Activated gamma-delta T cell treated with anti-CD3 and anti-CD28 coated beads, Interleukin-2, amount 50 U/mL, for 16 hours (primary cell): ENCODE measurements around the gene SDHAF3.
A peak's percentile ranks its signal among the peaks of the same experiment; 100 is the strongest.
"Not testable (repeated sequence)": the region's sequence is repeated elsewhere in the genome, so short reads cannot be mapped to it uniquely, and the experiment has no call there.

Experiments
- DNase-seq: peaks from one replicate; pipeline ENCODE4 v3.0.0-alpha.2; 2020; ENCODE audit warnings: low read depth

Gene SDHAF3

DNA sequence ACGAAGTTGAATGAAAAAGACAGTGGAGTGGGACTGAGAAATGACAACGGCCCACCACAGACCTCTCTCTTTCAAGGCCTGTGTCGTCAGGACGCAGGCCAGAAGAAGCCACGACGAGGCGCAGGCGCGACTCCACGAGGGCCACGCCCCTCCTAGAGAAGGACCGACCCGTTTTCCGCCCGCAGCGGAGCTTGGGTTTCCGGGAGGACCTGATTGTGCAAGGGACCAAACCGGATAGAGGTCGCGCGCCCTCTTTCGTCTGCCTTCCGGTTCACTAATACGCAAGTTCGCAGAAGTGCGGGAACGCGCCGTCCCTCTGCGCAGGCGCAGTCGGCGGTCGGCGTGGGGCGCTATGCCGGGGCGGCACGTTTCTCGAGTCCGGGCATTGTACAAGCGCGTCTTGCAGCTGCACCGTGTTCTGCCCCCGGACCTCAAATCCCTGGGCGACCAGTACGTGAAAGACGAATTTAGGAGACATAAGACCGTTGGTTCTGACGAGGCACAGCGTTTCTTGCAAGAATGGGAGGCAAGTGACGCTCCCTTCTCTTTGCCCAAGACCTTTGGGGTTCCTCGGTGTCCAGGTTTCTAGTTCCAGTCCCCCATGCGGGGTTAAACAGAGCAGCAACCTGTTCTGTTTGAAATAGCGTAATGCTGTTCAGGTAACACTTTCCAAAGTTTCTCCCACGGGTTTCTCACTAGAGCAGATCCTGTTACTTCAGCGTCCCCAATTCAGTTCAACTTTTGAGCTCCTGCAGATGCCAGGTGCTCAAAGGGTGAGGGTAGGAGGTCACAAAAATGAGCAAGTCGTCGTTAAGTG lies at the start of gene SDHAF3:
TSS of gene SDHAF3 (plus strand) at position 327 of the 817 bp plus-strand sequence. CDS start at position 353, 26 bp downstream.
- DNase-seq, result peak; percentile 98

DNA sequence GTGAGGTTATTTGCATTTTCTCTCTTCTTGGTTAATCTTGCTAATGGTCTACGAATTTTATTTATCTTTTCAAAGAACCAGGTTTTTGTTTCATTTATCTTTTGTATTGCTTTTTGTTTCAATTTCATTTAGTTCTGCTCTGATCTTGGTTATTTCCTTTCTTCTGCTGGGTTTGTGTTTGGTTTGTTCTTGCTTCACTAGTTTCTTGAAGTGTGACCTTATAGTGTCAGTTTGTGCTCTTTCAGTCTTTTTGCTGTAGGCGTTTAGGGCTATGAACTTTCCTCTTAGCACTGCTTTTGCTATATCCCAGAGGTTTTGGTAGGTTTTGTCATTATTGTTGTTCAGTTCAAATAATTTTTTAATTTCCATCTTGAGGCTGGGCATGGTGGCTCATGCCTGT lies 45.5 kb upstream of the SDHAF3 start:
- not testable (repeated sequence) for DNase-seq

GRCh38 chr7:97075928-97076327 lies 41.6 kb upstream of the SDHAF3 start:
- DNase-seq, result no peak

- DNase-seq, result no peak
Observed at GRCh38 chr7:97078023-97078969, 39.2 kb upstream of the SDHAF3 start.

GRCh38 chr7:97079300-97079699 lies 38.2 kb upstream of the SDHAF3 start:
- DNase-seq, result no peak

GRCh38 chr7:97081521-97082300 lies 35.8 kb upstream of the SDHAF3 start:
- DNase-seq, result no peak

DNA sequence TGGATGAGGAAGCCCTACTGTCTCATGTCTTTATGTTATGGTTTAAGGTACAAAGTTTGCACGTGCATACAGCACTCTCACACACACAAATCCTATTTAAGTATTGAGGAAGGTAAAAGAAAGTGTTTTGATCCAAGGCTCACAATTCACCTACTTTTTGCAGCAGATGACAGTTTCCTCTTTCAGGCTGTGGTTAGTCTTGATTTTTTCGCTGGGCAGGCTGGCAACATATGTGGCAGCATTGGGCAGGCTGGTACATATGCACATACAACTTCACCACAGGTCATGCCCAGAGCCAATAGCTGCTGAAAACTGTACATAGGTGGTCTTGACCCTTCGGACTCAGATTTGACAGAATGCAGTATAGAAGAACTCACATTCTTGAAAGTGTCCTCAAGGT lies 29.1 kb upstream of the SDHAF3 start:
- no peak for DNase-seq

GRCh38 chr7:97089771-97090170 lies 27.7 kb upstream of the SDHAF3 start:
- no peak for DNase-seq

DNA sequence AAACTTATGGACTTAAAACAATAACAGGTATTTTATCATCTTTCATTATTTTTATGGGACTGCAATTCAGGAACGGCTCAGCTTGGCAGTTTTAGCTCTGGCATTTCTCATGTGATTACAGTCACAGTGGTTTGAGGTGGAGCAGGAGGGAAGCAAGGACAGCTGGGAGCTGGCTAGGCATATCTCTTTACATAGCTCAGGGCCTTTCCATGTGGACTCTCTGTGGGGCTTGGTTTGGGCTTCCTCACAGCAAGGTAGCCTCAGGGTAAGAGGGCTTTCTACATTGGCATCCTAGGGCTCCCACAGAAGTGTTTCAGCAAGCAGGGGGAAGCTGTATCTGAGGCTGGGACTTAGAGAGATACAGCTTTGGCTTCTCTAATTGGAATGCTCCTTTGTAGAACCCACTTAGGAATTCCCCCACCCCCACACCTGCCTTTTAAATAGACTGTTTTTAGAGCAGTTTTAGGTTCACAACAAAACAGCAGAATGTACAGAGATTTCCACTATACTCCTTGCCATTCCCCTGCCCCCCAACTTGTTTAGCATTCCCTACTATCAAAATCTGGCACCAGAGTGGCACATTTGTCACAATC lies 26.6 kb upstream of the SDHAF3 start:
- DNase-seq, result no peak

- DNase-seq, result no peak
Observed at GRCh38 chr7:97094284-97094930, 23.1 kb upstream of the SDHAF3 start.

DNA sequence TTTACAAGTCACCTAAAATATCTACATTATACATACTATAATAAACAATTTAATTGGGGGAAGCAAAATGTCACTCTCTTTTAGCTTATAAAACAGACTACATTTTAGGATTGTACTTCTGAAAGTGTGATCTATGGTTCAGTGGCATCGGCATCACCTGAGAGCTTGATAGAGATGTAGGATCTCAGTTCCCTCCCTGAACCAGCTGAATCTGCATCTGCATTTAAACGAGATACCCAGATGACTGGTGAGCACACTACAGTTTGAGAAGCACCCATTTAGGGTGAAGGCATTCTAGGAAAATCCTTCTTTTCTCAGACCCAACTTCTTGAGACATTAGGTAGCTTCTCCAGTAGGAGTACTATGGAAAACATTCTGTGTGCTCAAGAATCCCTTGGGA lies 21.5 kb upstream of the SDHAF3 start:
- DNase-seq, result no peak

GRCh38 chr7:97096661-97097060 lies 20.8 kb upstream of the SDHAF3 start:
- no peak for DNase-seq

DNA sequence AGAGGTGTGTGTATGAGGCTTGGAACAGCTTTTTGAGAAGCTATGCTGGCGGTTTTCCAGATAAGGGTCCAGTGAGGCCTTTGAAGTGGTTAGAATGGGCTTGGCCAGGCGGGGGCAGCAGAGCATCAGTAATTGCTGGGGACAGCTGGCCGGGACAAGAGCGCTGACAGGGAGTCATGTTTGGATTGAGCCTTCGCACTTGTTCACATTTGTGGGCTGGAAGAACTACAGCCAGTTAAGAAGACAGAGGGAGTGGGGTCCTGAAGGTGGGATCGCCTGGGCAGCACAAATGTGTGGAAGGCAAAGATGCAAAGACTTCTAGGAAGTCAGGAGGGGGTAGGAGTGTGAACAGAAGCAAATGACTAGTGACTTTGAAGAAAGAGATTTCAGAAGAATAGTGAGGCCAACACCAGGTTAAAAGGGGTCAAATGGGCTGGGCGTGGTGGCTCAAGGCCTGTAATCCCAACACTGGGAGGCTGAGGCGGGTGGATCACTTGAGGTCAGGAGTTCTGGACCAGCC lies 12.7 kb upstream of the SDHAF3 start:
- DNase-seq, result peak; percentile 50

DNA sequence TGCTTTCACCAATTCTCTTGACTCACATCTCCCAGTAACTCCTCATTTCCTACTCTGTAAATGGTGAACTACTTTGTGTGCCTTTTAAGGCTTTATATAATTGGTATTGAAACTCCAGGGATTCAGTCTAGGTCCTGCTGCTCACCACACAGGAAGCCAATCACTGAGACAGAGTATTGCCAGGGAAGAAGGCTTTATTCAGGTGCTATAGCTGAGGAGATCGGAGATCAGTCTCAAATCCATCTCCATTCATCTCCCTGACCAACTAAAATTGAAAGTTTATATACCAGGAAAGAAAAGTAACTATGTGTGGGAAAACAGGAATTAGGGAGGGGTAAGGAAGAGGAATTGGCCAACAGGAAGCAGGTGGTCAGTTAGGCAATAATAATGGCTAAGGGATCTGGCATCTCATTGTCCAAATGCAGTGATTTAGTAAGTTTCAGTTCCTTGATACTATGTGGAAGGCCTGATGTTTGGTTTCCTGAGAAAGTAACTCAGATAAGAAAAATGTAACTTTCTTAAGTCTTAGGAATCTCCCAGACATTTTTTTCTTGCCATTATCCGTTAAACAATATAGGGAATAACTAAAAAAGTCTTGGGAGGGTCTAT lies 10.2 kb upstream of the SDHAF3 start:
- DNase-seq, result no peak

DNA sequence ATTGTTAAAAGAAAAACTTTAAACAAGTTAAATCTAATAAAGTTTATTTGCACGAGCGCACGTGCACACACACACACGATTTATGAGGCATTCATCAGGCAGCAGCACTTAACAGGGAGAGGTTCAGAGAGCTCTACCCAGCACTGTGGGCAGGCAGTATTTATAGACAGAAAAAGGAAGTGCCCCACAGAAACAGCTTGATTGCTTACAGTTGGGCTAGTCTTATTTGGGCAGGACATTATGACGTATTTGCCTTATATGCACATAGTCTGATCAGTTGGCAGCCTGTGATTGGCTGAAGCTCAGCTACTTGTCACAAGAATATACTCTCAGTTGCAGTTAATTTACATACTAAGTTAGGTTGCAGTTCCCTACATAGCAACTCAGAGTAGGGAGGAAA lies 1.2 kb upstream of the SDHAF3 start:
- no peak for DNase-seq

GRCh38 chr7:97117035-97117371 lies 495 bp upstream of the SDHAF3 start:
- no peak for DNase-seq

GRCh38 chr7:97118306-97118917 lies 914 bp downstream of the SDHAF3 start:
- DNase-seq, result no peak

GRCh38 chr7:97119747-97120146 lies 2.2 kb downstream of the SDHAF3 start:
- DNase-seq, result no peak

GRCh38 chr7:97120713-97121457 lies 3.4 kb downstream of the SDHAF3 start:
- DNase-seq, result no peak

GRCh38 chr7:97123115-97123514 lies 5.6 kb downstream of the SDHAF3 start:
- not testable (repeated sequence) for DNase-seq
